Epithelial cell of proximal tubule (primary cell): ENCODE results near the gene CCNJL. TPM values are rescaled to one million over a fixed set of nuclear protein-coding genes. Genes with fewer than 3 reads are reported as not detected.
"Not testable (repeated sequence)": the region's sequence is repeated elsewhere in the genome, so short reads cannot be mapped to it uniquely, and the experiment has no call there.

ENCODE experiments used
- DNase-seq: peaks from one replicate; pipeline ENCODE4 v3.0.0-alpha.2; 2011; ENCODE audit warnings: low read depth
- H3K4me3 ChIP-seq: 2 replicates; pipeline ENCODE4 v1.5.1; 2011; ENCODE audit warnings: low read depth, mild to moderate bottlenecking, low read length
- total RNA-seq: library from RNA; depleted of rRNA; stranded (reverse); fragments of >200 nt; gene quantifications from 2 replicates; pipeline ENCODE4 v1.2.3, GENCODE V29; 2015
- TF ChIP-seq, protein P1 (sequence below): conservative IDR thresholded peaks from 2 replicates; pipeline ENCODE4 v1.5.1; 2012; ENCODE audit warnings: low read depth, mild to moderate bottlenecking, low read length

Gene CCNJL
- total RNA-seq, 1 donor from 2014 or later = 13.0 TPM

DNA sequence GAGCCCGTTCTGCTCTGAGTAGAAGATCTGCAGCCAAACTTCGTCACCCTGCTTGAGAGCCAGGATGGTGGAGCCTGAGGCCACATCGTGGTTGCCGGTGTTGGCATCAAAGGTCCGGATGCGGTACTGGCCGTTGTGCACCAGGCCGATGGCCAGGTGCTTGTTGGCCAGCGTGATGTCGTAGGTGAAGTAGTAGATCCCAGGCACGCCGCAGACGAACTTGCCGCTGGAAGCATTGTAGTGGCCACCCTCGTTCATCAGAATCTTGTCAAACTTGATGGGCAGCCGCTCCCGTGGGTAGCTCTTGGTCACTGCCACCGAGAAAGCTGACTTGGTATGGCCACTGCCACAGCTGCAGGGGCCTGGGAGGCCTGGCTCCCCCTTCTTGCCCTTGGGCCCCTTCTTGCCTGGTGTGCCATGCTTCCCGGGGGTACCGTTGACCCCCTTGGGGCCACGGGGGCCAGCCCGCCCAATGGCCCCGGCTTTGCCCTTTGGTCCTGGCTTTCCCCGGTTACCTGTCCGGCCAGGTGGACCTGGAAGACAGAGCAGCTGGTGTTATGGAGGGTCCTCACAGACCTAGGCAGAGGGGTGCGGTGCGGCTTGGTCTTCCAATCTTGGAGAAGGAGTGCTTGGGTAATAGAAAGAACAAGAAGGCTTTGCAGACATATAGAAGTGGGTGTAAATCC lies 37.0 kb upstream of the CCNJL start:
- DNase-seq = no peak
- H3K4me3 ChIP-seq = no peak overlapping the region
- TF ChIP-seq, protein P1, sequence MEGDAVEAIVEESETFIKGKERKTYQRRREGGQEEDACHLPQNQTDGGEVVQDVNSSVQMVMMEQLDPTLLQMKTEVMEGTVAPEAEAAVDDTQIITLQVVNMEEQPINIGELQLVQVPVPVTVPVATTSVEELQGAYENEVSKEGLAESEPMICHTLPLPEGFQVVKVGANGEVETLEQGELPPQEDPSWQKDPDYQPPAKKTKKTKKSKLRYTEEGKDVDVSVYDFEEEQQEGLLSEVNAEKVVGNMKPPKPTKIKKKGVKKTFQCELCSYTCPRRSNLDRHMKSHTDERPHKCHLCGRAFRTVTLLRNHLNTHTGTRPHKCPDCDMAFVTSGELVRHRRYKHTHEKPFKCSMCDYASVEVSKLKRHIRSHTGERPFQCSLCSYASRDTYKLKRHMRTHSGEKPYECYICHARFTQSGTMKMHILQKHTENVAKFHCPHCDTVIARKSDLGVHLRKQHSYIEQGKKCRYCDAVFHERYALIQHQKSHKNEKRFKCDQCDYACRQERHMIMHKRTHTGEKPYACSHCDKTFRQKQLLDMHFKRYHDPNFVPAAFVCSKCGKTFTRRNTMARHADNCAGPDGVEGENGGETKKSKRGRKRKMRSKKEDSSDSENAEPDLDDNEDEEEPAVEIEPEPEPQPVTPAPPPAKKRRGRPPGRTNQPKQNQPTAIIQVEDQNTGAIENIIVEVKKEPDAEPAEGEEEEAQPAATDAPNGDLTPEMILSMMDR = no peak

DNA sequence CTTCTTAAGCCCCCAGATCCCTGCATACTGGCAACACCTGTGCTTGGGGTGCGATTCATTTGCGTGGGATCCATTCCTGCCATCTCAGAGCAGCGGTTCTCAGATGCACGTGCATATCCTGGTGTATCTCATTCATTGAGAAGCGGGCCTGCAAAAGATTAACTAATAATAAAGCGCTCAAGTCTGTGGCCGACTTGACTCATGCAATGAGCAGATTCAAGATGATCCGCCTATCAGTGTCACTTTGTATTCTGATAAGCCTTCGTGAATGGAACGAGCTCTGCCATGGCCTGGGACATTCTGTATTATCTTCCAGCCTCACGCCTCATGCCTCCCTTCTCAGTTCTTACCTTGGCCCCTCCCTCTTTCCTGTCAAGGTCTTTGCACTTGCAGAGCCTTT lies 35.7 kb upstream of the CCNJL start:
- no peak overlapping the region for H3K4me3 ChIP-seq
- DNase-seq = no peak
- TF ChIP-seq, protein P1 = no peak

DNA sequence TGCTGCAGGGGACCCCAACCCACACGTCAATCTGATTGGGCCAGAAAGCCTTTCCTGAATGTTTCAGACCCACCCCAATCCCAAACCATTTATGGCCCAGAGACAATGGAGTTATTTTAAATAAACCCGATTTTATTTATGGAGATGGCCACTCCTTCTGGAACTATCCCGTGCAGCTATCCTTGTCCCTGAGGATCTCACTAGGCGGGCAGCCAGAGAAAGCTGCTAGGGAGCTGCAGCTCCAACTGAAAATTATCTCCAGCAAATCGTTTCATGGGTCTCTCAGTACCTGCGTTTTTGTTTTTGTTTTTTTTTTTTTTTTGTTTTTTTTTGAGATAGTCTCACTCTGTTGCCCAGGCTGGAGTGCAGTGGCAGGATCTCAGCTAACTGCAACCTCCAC lies 35.1 kb upstream of the CCNJL start:
- H3K4me3 ChIP-seq = no peak overlapping the region
- DNase-seq = no peak
- TF ChIP-seq, protein P1 = no peak

DNA sequence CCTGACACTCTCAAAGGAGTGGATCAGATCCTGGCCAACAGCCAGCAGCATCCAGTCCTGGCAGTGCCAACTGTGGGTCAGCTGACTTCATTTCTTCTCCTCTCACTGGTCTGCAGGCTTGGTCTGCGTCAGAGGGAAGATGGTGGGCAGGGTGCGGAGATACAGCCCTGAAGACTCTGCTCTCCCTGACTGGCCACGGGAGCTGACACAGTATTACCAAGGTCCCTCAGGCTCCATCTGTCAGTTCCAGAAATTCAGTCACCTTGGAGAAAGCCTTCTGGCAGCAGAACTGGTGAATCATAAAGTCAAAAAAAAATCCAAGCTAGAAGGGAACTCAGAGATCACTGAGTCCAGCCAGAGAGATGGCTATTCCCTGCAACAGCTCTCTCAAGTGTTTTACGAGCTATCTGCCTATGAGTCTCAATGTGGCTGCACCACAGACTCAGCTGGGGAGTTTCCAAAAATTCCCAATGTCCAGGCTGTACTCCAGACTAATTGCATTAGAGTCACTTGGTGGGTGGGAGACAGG lies 30.1 kb upstream of the CCNJL start:
- TF ChIP-seq, protein P1 = no peak
- DNase-seq = no peak
- H3K4me3 ChIP-seq = no peak overlapping the region

DNA sequence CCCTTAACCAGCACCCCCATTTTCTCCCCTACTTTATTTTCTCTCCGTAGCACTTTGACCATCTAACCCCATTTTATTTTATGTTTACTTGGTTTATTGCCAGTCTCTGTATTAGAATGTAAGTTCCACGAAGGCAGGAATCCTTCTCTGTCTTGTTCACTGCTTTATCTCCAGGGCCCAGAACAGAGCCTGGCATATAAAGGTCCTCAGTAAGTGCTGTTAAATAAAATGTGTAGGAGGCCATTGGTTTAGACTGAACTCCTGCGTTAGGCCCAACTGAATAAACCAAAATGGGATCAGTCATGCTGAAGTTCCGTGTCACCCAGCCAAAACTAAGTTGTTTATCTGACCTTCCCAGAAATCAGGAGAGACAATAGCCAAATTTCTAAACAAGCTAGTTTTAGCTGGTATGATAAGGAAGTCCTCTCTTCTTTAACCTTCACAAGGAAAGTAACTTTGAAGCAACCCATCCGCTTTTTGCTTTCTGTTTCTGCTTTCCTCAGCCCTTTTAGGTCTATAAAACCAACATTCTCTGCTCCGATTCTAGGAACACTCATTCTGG lies 29.0 kb upstream of the CCNJL start:
- no peak overlapping the region for H3K4me3 ChIP-seq
- TF ChIP-seq, protein P1 = no peak
- no peak for DNase-seq

DNA sequence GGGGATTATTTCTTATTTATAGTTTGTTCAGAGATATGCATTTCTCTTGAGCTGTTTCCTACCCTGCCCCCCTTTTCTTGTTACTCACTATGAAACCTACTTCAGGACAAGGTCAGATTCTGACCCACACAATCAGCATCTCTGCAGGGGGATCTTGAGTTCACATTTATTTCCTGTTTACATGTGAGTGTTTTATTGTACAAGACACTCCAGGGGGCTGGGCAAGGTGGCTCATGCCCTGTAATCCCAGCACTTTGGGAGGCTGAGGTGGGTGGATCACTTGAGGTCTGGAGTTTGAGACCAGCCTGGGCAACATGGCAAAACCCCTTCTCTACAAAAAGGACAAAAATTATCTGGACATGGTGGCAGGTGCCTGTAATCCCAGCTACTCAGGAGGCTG lies 28.1 kb upstream of the CCNJL start:
- DNase-seq, H3K4me3 ChIP-seq: not testable (repeated sequence)

DNA sequence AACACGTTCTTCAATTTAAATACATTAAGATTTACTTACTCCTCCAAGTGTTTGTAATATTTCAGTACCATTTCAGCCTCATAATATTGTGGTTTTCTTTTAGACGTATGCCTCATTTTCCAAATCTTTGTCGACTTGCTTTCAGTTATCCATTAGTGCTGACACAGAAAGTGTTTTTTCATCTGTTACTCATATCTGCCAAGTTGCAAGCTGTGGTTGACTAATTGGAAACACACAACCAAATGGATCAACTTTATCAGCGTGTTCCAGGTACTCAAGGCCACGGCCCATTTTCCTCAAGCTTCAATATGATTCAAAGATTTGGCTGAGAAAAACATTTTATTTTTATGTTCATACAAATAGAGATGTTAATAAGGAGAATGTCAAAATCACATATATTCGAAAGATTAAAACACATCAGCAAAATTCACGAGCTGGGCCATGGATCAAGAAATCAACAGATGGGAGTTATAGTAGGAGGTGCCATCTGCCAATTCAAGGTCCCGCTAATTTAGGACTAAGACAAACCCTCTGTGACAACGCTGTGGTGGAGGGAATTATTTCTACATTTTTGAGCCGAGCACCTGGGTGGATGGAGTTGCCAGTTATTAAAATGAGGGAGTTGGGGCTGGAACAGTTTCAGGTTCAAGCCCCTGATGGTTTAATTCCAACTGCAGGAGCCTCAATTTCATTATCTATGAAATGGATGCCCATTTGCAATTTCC lies 27.2 kb upstream of the CCNJL start:
- DNase-seq = no peak
- H3K4me3 ChIP-seq = no peak overlapping the region
- TF ChIP-seq, protein P1 = no peak

DNA sequence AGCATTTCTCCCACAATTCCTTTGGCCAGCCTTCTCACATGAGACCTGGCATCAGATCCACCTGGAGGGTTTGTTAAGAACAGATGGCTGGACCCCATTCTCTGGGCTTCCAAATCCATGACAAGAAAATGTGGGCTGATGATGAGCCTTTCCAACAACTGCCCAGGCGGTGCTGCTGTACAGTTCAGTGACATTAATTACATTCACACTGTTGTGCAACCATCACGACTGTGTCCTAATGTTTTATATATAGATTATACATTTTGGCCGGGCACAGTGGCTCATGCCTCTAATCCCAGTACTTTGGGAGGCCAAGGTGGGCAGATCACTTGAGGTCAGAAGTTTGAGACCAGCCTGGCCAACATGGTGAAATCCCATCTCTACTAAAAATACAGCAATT lies 22.4 kb upstream of the CCNJL start:
- not testable (repeated sequence) for DNase-seq

More for the DNA sequence above, 22.4 kb upstream of the CCNJL start:
- H3K4me3 ChIP-seq = not testable (repeated sequence)
